Measurements from ENCODE around the gene PBOV1.

PBOV1 gene

GRCh38 chr6:138203315-138203714 lies 15.0 kb downstream of the PBOV1 start:
- DNase-seq = no peak

DNA sequence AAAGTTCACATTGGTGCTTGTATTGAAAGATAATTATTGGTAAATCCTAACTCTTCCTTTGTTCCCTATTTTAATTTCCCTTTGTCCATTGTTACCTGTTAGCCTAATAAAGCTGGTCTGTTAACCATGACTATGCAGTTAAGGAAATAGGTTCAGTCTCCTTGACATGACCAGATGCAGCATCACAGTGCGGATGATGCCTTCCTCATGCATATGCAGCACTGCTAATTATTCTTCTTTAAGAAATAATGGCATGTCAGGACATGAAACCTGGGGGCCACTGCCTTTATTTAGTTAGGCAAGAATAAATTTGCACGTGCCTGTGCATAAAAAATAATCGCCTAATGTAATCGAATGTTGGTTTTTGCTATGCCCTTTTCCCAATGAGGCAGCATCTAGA lies 16.5 kb downstream of the PBOV1 start:
- no peak for DNase-seq

DNA sequence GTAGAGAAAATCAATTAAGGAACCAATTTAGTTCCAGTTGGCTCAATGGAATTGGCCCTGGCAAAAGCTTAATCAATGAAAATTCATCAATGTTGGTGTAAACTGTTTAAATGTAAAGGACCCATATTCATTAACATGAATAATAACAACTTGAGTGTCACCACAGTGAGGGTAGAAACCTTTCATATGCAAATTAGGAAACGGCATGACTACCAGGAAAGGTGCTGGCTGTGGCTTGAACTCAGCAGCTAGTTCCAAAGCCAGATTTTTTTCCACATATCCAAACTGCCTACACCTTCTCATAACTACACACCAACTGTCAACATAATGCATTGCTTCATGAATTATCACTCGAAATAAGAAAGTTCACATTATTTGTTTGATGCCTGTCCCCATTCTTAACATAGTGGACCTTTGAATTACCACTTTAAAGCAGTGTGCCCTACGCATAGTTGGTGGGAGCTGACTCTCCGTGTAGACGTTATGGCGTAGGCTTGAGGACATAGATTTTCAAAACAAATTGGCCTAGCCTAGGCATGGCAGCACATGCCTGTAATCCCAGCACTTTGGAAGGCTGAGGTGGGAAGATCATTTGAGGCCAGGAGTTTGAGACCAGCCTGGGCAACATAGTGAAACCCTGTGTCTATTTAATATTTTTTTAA lies 19.7 kb downstream of the PBOV1 start:
- no peak for DNase-seq

DNA sequence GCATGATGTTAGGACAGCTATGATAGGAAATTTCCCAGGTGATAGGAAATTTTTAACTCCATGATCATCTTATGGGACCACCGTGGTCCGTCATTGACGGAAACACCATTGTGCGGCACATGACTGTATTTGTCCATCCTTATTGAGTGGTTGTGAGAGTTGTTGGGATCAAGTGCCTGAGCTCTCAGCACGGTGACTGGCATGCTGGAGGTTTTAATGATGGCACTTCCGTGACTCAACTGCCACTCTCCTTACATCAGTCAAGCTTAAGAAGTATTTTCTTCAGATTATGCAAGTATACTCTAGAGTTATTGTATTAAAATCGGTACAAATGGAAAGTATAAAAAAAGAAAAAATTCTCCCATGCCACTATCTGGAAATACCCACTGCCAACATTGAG lies 20.7 kb downstream of the PBOV1 start:
- DNase-seq = no peak

DNA sequence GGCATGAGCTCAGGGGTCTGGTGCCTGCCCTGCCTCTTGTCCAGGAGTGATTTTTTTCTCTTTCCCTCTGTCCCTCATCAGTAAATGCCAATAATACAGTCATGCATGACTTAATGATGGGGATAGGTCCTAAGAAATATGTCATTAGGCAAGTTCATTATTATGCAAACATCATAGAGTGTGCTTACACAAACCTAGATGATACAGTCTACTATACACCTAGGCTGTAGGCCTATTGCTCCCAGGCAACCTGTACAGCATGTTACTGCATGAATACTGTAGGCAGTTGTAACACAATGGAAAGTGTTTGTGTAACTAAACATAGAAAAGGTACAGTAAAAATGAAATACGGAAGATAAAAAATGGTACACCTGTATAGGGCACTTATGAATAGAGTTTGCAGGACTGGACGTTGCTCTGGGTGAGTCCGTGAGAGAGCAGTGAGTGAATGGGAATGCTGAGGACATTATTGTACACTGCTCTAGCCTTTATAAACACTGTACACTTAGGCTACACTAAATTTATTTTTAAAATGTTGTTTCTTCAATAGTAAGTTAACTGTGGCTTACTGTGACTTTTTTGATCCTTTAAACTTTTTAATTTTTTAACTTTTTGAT lies 22.1 kb downstream of the PBOV1 start:
- DNase-seq = no peak

- DNase-seq = no peak
Observed at GRCh38 chr6:138194287-138194686, 24.0 kb downstream of the PBOV1 start.

DNA sequence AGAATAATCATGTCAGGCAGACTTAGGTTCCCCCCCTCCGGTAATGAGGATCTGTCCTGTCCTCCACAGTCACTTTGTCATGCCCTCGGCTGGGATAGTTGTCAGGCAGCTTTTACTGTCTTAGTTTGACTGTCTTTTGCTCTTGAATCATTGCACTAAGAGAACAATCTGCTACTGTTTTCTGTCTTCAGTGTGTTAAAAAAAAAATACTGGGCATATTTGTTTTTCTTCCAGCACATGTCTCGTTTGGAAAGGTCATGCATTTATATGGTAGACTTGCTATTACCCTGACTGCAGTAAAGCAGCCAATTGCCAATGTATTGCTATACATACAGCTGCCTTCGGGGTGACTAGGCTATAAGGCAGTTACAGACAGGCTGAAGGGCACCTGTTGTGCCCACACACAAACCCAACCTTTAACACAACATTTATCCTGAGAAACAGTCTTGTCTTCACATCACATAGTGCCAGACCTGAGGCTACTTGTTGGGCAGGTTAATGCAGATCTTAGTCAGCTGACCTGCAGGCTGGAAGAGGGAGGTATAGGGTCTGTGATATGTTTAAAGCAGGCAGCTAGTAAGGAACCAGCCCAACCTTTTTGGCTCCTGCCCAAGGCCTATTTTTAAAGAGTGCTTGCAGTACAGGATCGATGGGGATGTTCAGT lies 29.9 kb downstream of the PBOV1 start:
- DNase-seq = no peak

DNA sequence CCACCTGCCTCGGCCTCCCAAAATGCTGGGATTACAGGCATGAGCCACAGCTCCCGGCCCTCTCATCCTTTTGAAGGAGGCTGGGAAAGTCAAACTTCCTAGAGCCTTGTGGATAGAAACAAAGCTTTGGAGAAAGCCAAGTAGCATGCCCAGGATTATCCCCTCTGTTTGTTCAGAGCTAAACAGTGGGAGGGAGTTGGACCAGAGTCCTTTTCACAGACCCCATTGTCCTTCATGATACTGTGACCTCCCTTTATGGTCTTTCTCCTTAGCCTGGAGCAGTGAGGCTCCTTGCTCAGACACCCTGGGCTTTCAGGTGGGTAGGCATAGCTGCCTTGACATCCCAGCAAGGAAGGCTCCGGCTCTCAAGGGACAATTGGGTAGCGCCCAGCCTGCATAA lies 31.1 kb downstream of the PBOV1 start:
- no peak for DNase-seq

DNA sequence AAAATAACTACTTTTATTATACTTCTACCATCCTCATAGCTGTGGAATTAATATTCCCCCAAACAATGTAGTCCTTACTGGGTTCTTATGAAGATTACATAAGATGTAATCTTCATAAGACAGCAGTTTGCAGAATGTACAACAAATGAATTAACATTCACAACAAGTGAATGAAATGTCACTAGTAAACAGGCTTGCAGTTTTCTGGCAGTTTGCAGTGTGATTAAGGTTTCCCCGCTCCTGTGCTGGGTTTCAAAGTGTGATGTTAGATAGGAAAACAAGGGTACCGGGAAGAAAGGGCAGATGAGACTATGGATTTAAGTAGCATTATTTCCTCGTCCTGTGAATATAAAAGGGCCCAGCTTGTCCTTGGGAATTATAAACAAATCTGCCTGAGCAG lies 34.1 kb downstream of the PBOV1 start:
- DNase-seq = no peak

DNA sequence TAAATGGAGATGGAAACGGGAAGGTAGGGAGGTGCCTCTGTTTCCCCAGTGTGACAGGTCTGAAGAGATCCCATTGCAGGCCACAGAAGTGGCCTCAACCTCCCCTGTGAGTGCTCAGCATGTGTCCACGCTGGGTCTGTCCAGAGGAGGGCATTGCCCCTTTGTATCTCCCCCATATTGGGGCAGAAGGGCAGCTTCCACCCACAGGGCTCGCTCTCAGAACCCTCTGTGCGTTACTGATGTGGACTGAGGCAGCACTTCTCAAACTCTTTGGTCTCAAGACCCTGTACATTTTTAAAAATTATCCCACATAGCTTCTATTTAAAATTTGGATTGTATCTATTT lies 34.5 kb downstream of the PBOV1 start:
- DNase-seq = no peak

- no peak for DNase-seq
Observed at GRCh38 chr6:138182939-138183789, 35.1 kb downstream of the PBOV1 start.

GRCh38 chr6:138176652-138177232 lies 41.5 kb downstream of the PBOV1 start:
- DNase-seq = no peak

DNA sequence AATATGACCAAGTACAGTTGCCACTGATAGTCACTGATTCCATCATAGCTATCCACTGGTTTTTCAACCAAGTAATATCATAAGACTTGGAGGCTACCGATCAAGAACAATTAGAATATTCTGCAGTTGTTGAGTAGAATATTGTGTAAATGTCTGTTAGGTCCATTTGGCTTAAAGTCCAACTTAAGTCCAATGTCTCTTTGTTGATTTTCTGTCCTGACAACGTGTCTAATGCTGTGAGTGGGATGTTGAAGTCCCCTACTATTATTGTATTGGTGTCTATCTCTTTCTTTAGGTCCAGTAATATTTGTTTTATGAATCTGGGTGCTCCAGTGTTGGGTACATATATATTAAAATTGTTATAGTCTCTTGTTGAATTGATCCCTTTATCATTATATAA lies 42.7 kb downstream of the PBOV1 start:
- DNase-seq = no peak

Data from hematopoietic multipotent progenitor cell treated with erythropoietin and hydrocortisone succinate and interleukin-3 and kit ligand, for 4 days (in vitro differentiated cells).